Lung (tissue), 12 donors: ENCODE results near the gene RINL. TPM values are rescaled to one million over a fixed set of nuclear protein-coding genes. Genes with fewer than 3 reads are reported as not detected.

Source experiments
- ATAC-seq: fragments of 200-7000 bp; cut with Tn5 transposase; one replicate; pipeline ENCODE4 v1.9.1; 2020; ENCODE audit warnings: moderate number of reproducible peaks; ENCODE audit not compliant: insufficient read depth, low FRiP score
- DNase-seq, 3 donors: peaks; one replicate each; pipeline ENCODE4 v3.0.0-alpha.2; 2013 to 2017
- H3K27ac ChIP-seq, 2 donors: one replicate each; pipeline ENCODE4 v1.5.1; 2013; ENCODE audit warnings: mild to moderate bottlenecking in 2 of 2, moderate library complexity in 2 of 2, control low read depth in 1 of 2, inconsistent platforms in 1 of 2, low read depth in 1 of 2, low read length in 1 of 2
- H3K27me3 ChIP-seq, 3 donors: one replicate each; pipeline ENCODE4 v1.5.1; 2013; ENCODE audit warnings: low read length in 2 of 3; ENCODE audit not compliant: control insufficient read depth in 3 of 3, insufficient read depth in 3 of 3
- H3K36me3 ChIP-seq, 4 donors: one replicate each; pipeline ENCODE4 v1.5.1; 2013; ENCODE audit warnings: low read length in 4 of 4, mild to moderate bottlenecking in 1 of 4, moderate library complexity in 1 of 4; ENCODE audit not compliant: control insufficient read depth in 4 of 4, insufficient read depth in 4 of 4
- H3K4me1 ChIP-seq, 5 donors: one replicate each; pipeline ENCODE4 v1.5.1; 2013; ENCODE audit warnings: low read length in 5 of 5, mild to moderate bottlenecking in 2 of 5, moderate library complexity in 1 of 5; ENCODE audit not compliant: control insufficient read depth in 5 of 5, insufficient read depth in 5 of 5
- H3K4me3 ChIP-seq: one replicate; pipeline ENCODE4 v1.5.1; 2013; ENCODE audit warnings: mild to moderate bottlenecking, control low read depth, moderate library complexity
- H3K9ac ChIP-seq, 2 donors: one replicate each; pipeline ENCODE4 v1.5.1; 2013; ENCODE audit warnings: low read length in 2 of 2, control low read depth in 1 of 2; ENCODE audit not compliant: insufficient read depth in 1 of 2
- H3K9me3 ChIP-seq, 4 donors: one replicate each; pipeline ENCODE4 v1.5.1; 2013; ENCODE audit warnings: low read length in 3 of 4, mild to moderate bottlenecking in 1 of 4, moderate library complexity in 1 of 4; ENCODE audit not compliant: control insufficient read depth in 4 of 4, insufficient read depth in 3 of 4
- WGBS, 2 donors: extraction: QIAGEN DNeasy Blood & Tissue Kit; methylation state at CpG; one replicate each; pipeline ENCODE4 v1.1.7; 2013; 5-methylcytosine and 5-hydroxymethylcytosine counted together
- polyA plus RNA-seq, 2 donors: library from polyadenylated mRNA; stranded (reverse); fragments of 200-250 nt; gene quantifications; one replicate each; pipeline ENCODE4 v1.2.1, GENCODE V29; 2013
- total RNA-seq, 2 donors: library from RNA; depleted of rRNA in 1 of 2; stranded (reverse); fragments of >200 nt in 1 of 2; gene quantifications; one replicate each; pipeline ENCODE4 v1.2.1, GENCODE V29; 2014 to 2021
- TF ChIP-seq, protein P1 (sequence below): IDR thresholded peaks from 2 replicates; pipeline ENCODE4 v1.5.1; 2012; ENCODE audit warnings: mild to moderate bottlenecking; ENCODE audit errors: control extremely low read depth, extremely low read depth
- donor health status: control.
- donor health status: control.
- donor health status: Bipolar disorder and iron deficiency.
- donor health status: healthy.
- donor health status: DM: yes; HTN: yes; CAD: no.

The RINL gene
- total and polyA plus RNA-seq, 4 donors = 7.0 to 24.0 (median 15.4) TPM

DNA sequence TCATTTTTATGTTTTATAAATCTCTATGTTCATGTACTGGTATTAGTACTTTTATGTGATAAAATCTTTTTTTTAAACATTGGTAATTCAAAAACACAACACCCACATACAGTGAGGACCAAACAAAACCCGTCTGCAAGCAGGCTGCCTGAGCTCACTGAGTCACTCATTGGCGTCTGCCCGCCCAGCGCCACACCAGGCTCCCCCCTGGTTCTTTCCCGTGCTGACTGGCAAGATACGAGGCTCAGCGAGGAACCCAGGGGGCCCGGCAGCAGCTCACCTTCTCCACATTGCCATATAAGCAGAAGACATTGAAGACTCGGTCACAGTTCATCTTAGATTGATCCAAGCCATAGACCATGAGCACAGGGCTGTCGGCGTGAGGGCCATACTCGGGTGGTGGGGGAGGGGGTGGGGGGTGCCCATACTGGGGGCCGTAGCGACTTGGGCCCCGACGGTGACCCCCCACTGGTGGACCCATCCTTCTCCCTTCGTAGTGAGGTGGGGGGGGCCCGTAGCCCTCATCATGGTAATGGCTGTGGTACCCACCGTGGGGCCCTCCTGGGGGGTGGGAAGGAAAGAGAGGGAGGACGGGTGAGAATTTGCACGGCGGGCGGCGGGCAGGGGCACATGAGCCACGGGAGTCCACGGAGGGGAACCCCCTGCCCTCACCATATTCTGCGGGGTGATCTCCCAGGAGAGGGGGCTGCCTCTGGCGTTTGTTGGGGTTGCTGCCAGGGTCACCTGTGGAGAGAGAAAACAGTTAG is 38.1 kb downstream of the RINL start:
- Histone ChIP-seq H3K4me1 (peaks cover 0 to 43% (median 25%) of the 10 kb centered on the region in 5 donors), H3K27ac (no peak overlapping the region), H3K4me3 (no peak overlapping the region), H3K9ac (no peak overlapping the region), H3K36me3 (peaks cover 72 to 86% (median 78%) of the 10 kb centered on the region in 4 donors), H3K9me3 (no peaks in the 10 kb centered on the region), H3K27me3 (no peaks in the 10 kb centered on the region)
- TF ChIP-seq, protein P1, sequence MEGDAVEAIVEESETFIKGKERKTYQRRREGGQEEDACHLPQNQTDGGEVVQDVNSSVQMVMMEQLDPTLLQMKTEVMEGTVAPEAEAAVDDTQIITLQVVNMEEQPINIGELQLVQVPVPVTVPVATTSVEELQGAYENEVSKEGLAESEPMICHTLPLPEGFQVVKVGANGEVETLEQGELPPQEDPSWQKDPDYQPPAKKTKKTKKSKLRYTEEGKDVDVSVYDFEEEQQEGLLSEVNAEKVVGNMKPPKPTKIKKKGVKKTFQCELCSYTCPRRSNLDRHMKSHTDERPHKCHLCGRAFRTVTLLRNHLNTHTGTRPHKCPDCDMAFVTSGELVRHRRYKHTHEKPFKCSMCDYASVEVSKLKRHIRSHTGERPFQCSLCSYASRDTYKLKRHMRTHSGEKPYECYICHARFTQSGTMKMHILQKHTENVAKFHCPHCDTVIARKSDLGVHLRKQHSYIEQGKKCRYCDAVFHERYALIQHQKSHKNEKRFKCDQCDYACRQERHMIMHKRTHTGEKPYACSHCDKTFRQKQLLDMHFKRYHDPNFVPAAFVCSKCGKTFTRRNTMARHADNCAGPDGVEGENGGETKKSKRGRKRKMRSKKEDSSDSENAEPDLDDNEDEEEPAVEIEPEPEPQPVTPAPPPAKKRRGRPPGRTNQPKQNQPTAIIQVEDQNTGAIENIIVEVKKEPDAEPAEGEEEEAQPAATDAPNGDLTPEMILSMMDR = no peak
- DNase-seq (no peak), ATAC-seq (no peak)
- WGBS, 2 donors = 87 to 91% methylated on average over 28 of the region's 28 CpGs

DNA sequence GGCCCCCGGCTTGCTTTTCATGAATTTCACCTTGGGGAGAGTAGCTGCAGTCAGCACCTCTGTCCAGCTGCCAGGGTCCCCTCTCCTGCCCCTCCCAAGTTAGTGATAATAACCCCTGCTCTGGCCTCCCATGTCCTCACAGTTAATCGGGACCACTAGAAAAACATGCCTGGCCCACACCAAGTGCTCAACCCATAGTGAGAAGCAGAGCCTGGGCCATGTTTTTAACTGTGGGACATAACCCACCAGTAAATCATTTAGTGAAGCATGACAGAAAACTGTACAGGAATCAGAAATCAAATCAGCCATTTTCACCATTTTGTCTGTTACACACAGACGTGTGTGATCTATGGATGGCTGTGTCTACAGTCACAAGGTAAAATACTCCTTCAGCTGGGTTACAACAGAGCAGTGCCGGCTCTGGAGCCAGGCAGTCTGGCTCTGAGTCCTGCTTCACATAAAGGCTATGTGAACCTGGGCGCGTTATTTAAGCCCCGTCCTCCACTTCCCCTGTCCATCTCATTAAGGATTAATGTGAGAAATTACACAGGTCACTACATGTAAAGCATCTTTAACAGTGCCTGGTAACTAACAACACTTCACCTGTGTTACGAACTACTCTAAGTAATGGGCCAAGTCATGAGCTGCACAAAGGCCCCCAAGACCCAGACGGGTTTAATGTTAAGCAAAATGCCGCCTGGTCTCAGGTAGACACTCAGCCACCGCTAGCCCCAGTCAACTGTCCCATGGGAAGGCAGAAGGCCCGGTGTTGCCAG is 38.9 kb downstream of the RINL start:
- Histone ChIP-seq H3K9ac (no peak overlapping the region), H3K4me1 (peaks cover 0 to 48% (median 25%) of the 10 kb centered on the region in 5 donors), H3K27ac (peak overlapping the region in 1 of 2 donors; percentile 6), H3K27me3 (no peaks in the 10 kb centered on the region), H3K4me3 (no peak overlapping the region), H3K36me3 (peaks cover 64 to 81% (median 73%) of the 10 kb centered on the region in 4 donors), H3K9me3 (no peaks in the 10 kb centered on the region)
- TF ChIP-seq, protein P1 = no peak
- 89 to 91% methylated on average over 12 of the region's 12 CpGs for WGBS, 2 donors
- DNase-seq (no peak), ATAC-seq (no peak)

DNA sequence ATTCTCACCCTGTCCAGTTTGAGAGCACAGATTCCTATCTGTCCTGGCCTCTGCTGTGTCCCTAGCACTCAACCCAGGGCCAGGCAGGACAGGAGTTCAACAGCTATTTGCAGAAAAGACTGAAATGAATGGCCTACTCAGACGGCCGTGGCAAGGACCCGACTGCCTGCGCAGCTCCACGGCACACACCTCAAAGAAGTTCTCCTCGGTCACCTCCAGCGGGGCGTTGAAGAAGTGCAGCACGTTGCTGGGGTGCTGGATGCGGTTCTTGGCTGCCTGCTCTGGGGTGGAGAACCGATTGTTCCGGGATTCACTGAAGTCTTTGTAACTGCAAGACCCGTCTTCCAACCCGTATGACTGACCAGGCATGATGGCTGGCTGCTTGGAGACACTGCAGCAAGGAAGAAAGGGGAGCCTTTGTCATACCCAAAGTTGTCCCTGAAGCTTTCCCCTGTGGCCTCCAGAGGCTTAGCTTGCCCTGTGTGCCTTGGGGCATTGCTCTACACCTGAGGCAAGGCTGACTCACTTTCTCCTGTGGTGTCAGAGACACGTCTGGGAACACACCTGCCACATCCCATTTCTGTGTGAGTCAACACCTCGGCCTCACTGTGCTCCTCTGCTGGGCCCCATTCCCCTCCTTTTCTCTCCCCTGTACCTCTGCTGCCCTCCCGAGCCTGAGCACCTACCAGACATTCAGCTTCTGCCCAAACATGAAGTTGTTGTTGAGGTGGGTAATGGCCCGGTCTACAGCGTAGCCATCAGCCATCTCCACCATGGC is 39.7 kb downstream of the RINL start:
- WGBS, 2 donors = 80 to 86% methylated on average over 18 to 19 of the region's 19 CpGs
- TF ChIP-seq, protein P1 = no peak
- Histone ChIP-seq H3K27me3 (no peaks in the 10 kb centered on the region), H3K36me3 (peaks cover 62 to 73% (median 65%) of the 10 kb centered on the region in 4 donors), H3K9ac (peak overlapping the region in 1 of 2 donors; percentile 32), H3K4me3 (no peak overlapping the region), H3K4me1 (peaks cover 0 to 48% (median 25%) of the 10 kb centered on the region in 5 donors), H3K27ac (peak overlapping the region in 1 of 2 donors; percentile 41), H3K9me3 (no peaks in the 10 kb centered on the region)
- ATAC-seq = no peak
- DNase-seq = no peak
